Urinary bladder (tissue), 4 donors: ENCODE data around the gene PSAT1. TPM values are rescaled to one million over a fixed set of nuclear protein-coding genes. Genes with fewer than 3 reads are reported as not detected.

Experiments used
- DNase-seq: peaks from one replicate; pipeline ENCODE4 v3.0.0-alpha.2; 2015; ENCODE audit errors: extremely low spot score
- H3K27ac ChIP-seq: one replicate; pipeline ENCODE4 v1.5.1; 2013; ENCODE audit warnings: low read depth, mild to moderate bottlenecking, moderate library complexity
- H3K36me3 ChIP-seq: one replicate; pipeline ENCODE4 v1.6.1; 2013; ENCODE audit warnings: mild to moderate bottlenecking, moderate library complexity; ENCODE audit not compliant: insufficient read depth
- H3K4me1 ChIP-seq: one replicate; pipeline ENCODE4 v1.6.1; 2013; ENCODE audit warnings: mild to moderate bottlenecking, moderate library complexity; ENCODE audit not compliant: insufficient read depth
- H3K4me3 ChIP-seq: one replicate; pipeline ENCODE4 v1.5.1; 2013; ENCODE audit warnings: low read depth, low read length
- WGBS: extraction: QIAGEN DNeasy Blood & Tissue Kit; methylation state at CpG from one replicate; pipeline ENCODE4 v1.1.7; 2013; 5-methylcytosine and 5-hydroxymethylcytosine counted together
- polyA plus RNA-seq: library from polyadenylated mRNA; stranded (reverse); fragments of 200-250 nt; gene quantifications from one replicate; pipeline ENCODE4 v1.2.3, GENCODE V29; 2013
- total RNA-seq: library from RNA; depleted of rRNA; stranded (reverse); fragments of >200 nt; gene quantifications from one replicate; pipeline ENCODE4 v1.2.3, GENCODE V29; 2014
- donor health status: healthy with polysubstance abuse.
- donor health status: healthy.

PSAT1 gene
- total and polyA plus RNA-seq, 2 donors = 4.7 to 9.4 TPM

- Histone ChIP-seq H3K27ac (no peak overlapping the region), H3K4me1 (no peaks in the 10 kb centered on the region), H3K36me3 (no peaks in the 10 kb centered on the region), H3K4me3 (no peak overlapping the region)
- WGBS = 56% methylated on average over 8 of the region's 8 CpGs
- no peak for DNase-seq
These were observed 18.3 kb downstream of the PSAT1 start for GRCh38 chr9:78314953-78315870.

DNA sequence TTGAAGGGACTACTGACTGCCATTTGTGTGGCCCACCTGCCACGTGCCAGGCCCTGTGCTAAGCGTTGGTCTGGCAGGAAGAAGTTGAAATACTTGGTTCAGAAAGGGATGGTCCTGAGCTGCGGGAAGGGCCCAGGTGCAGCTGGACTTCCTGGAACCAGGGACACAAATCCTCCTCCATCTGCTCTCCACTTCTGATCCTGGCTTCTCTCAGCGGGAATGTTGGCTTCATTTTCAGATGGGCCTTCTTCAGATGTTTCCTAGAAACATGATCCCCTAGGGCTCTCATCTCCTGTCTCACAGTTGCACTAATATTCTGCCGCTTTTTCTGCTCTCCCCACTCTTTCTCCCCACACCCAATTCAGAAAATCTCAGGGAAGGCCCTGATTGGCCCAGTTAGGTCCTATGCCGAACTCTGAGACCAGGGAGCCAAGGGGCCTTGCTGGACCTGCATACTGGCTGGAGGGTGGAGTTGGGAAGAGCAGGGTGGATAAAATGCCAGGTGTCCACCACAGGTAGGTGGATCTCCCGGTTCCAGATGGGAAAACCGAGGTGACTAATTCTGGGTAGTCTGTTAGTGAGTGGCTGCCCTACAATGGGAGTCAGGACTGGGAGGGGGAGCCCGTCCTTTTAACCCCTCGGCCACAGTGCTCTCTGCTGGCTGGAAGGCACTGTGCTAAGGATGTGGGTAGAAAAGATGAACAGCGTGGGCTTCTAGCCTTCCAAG lies 19.4 kb downstream of the PSAT1 start:
- 91% methylated on average over 11 of the region's 11 CpGs for WGBS
- no peaks in the 10 kb centered on the region for H3K4me1 ChIP-seq
- no peak overlapping the region for H3K4me3 ChIP-seq
- DNase-seq = no peak
- no peak overlapping the region for H3K27ac ChIP-seq
- H3K36me3 ChIP-seq = no peaks in the 10 kb centered on the region

- no peaks in the 10 kb centered on the region for H3K4me1 ChIP-seq
- no peak for DNase-seq
- 93% methylated on average over 6 of the region's 6 CpGs for WGBS
- H3K27ac ChIP-seq = no peak overlapping the region
- no peak overlapping the region for H3K4me3 ChIP-seq
- H3K36me3 ChIP-seq = no peaks in the 10 kb centered on the region
These were observed 22.5 kb downstream of the PSAT1 start for GRCh38 chr9:78319197-78320029.

DNA sequence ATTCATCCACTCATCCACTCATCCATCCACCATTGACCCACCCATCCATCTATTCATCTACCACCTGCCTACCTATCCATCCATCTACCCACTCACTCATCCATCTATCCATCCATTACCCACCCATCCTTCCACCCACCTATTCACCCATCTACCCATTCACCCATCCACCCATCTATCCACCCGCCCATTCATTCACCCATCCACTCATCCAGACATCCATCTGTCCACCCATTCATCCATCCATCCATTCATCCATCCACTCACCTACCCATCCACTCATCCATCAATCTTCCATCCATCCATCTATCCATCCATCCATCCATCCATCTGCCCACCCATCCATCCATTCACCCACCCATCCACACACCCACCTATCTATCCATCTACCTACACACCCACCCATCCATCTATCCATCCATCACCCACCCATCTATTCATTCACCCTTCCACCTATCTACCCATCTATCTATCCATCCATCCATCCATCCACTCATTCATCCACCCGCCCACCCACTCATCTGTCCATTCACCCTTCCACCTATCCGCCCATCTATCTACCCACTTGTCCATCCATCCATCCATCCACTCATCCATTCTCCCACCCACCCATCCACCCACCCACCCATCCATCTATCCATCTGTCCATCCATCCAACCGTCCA lies 23.2 kb downstream of the PSAT1 start:
- 73% methylated on average over 4 of the region's 4 CpGs for WGBS
- H3K4me3 ChIP-seq = no peak overlapping the region

GRCh38 chr9:78320875-78321496 lies 24.1 kb downstream of the PSAT1 start:
- Histone ChIP-seq H3K36me3 (no peaks in the 10 kb centered on the region), H3K27ac (no peak overlapping the region), H3K4me3 (no peak overlapping the region), H3K4me1 (no peaks in the 10 kb centered on the region)
- no peak for DNase-seq
- 95% methylated on average over 4 of the region's 4 CpGs for WGBS

More for the DNA sequence above, 23.2 kb downstream of the PSAT1 start:
- H3K27ac ChIP-seq = no peak overlapping the region
- DNase-seq = no peak
- no peaks in the 10 kb centered on the region for H3K36me3 ChIP-seq
- no peaks in the 10 kb centered on the region for H3K4me1 ChIP-seq

- no peaks in the 10 kb centered on the region for H3K36me3 ChIP-seq
- no peaks in the 10 kb centered on the region for H3K4me1 ChIP-seq
- WGBS = 94% methylated on average over 7 of the region's 7 CpGs
- no peak for DNase-seq
- no peak overlapping the region for H3K27ac ChIP-seq
- no peak overlapping the region for H3K4me3 ChIP-seq
These were observed 24.6 kb downstream of the PSAT1 start for GRCh38 chr9:78321505-78321904.

DNA sequence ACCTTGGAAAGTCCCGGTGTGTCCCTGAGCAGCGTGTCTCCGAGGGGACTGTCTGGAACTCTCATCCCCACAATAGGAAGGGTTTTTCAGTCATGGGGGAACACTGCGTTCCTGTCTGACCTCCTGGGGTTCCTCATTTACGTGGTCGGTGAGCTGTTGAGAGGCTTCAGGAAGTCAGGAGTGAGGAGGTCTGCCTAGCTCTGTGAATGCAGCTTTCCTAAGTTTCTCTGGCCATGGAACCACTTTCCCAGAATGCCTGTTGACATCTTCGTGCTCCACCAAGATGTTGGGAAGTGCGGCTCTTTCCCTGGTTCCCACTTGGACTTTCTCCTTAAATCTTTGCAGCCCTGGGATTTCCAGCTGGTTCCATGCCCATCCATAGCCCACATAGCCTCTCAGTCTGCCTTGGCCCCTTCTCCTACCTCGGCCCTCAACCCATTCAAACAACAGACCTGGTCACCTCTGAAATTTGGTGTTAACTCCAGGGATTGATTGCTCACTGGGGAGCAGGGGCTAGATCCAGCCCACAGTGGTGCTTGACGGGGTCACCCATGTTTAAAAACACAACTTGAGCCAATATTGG lies 27.2 kb downstream of the PSAT1 start:
- H3K4me3 ChIP-seq = no peak overlapping the region
- H3K36me3 ChIP-seq = no peaks in the 10 kb centered on the region
- H3K27ac ChIP-seq = no peak overlapping the region
- DNase-seq = no peak
- 84% methylated on average over 10 of the region's 10 CpGs for WGBS
- H3K4me1 ChIP-seq = no peaks in the 10 kb centered on the region

- no peak for DNase-seq
- no peaks in the 10 kb centered on the region for H3K4me1 ChIP-seq
- 87% methylated on average over 8 of the region's 8 CpGs for WGBS
- H3K27ac ChIP-seq = no peak overlapping the region
- H3K4me3 ChIP-seq = no peak overlapping the region
- no peaks in the 10 kb centered on the region for H3K36me3 ChIP-seq
These were observed 27.8 kb downstream of the PSAT1 start for GRCh38 chr9:78324682-78325081.

DNA sequence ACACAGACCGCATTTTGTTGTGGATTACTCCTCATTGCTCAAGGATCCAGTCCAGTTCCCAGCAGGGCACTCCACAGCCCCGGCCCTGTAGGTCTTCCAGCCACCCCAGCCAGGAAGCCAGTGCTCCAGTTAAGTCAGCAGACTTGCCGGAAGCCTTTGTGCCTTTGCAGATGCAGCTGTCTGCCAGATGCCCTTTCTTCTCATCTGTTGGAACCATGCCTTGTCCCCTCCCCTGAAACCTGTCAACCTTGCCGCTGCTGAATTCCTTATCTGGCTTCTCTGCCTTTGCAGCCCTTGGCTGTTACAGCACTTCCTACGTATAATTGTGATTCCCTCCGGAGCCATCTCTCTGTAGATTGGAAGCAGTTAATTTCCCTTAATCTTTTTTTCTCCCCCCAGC lies 28.4 kb downstream of the PSAT1 start:
- WGBS = 30% methylated on average over 6 of the region's 6 CpGs
- no peak overlapping the region for H3K27ac ChIP-seq
- H3K4me3 ChIP-seq = no peak overlapping the region
- H3K4me1 ChIP-seq = no peaks in the 10 kb centered on the region
- peak; percentile 26 for DNase-seq
- H3K36me3 ChIP-seq = no peaks in the 10 kb centered on the region

DNA sequence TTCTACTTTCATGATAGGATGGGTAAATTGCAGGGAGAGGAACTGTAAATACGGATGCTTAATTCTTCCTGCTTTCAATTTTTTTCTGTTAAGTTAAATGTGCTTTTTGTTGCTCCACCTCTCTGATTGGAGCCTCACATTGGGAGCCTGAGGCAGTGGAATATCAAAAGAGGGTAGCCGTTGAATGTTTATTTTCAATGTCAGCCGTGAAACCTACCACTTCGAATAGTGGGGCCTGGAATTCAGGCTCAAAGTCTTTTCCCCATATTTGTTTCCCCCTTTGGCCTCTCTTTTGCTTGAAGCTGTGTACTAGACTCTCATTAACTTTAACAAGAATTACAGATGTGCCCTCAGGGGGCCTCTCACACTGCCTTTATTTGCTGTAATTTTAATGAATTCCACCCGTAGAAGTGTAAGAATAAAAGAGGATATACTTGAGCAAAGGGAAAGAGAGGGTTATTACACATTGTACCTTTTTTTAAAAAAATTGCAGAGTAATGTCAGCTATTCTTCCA lies 29.0 kb downstream of the PSAT1 start:
- no peaks in the 10 kb centered on the region for H3K36me3 ChIP-seq
- no peak overlapping the region for H3K4me3 ChIP-seq
- H3K27ac ChIP-seq = no peak overlapping the region
- H3K4me1 ChIP-seq = no peaks in the 10 kb centered on the region
- WGBS = 65% methylated on average over 5 of the region's 5 CpGs
- DNase-seq = no peak

GRCh38 chr9:78326564-78326963 lies 29.6 kb downstream of the PSAT1 start:
- Histone ChIP-seq H3K4me3 (no peak overlapping the region), H3K27ac (no peak overlapping the region), H3K4me1 (no peaks in the 10 kb centered on the region), H3K36me3 (no peaks in the 10 kb centered on the region)
- WGBS = 94% methylated on average over 2 of the region's 2 CpGs
- no peak for DNase-seq

GRCh38 chr9:78332381-78332780 lies 35.5 kb downstream of the PSAT1 start:
- Histone ChIP-seq H3K27ac (no peak overlapping the region), H3K4me1 (no peaks in the 10 kb centered on the region), H3K36me3 (no peaks in the 10 kb centered on the region), H3K4me3 (no peak overlapping the region)
- WGBS = 81% methylated on average over 3 of the region's 3 CpGs
- DNase-seq = no peak
